Cardiac fibroblast (primary cell): ENCODE results near the gene ICE2.

Source experiments
- DNase-seq, 2 donors: peaks; one replicate each; pipeline versions ENCODE4 v3.0.0 to v3.0.0-alpha.2; 2010; ENCODE audit warnings: low read depth in 2 of 2
- H3K4me3 ChIP-seq, 2 donors: replicated peaks in 1 of 2; 1 replicate in 1 of 2; 2 replicates in 1 of 2; pipeline ENCODE4 v1.5.1; 2011; ENCODE audit warnings: low read depth in 2 of 2, low read length in 2 of 2, mild to moderate bottlenecking in 2 of 2, moderate library complexity in 1 of 2
- TF ChIP-seq, protein P1 (sequence below): IDR thresholded peaks from one replicate; pipeline ENCODE4 v1.5.1; 2011; ENCODE audit warnings: low read depth, mild to moderate bottlenecking, low read length, inconsistent platforms

Gene ICE2

DNA sequence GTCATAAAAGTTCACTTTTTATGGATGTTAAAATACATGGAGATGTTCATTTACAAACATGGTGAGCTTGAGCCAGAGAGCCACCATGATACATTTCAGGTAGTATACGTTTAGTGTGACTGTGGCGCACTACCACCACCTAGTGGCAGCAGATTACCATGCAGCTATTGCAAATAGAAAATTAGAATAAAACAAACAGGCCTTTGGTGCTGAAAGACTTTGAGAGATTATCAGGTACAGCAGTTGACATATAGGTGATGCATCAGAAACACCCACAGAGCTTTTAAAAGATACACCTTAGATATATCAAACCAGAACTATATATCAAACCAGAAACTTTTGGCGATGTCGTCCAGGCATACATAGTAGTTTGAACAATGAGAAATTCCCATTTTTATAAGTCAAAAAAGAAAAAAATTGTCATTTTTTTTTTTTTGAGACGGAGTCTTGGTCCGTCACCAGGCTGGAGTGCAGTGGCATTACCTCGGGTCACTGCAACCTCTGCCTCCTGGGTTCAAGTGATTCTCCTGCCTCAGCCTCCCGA is 42.0 kb upstream of the ICE2 start:
- DNase-seq = peak; percentile 77 to 82
- TF ChIP-seq, protein P1, sequence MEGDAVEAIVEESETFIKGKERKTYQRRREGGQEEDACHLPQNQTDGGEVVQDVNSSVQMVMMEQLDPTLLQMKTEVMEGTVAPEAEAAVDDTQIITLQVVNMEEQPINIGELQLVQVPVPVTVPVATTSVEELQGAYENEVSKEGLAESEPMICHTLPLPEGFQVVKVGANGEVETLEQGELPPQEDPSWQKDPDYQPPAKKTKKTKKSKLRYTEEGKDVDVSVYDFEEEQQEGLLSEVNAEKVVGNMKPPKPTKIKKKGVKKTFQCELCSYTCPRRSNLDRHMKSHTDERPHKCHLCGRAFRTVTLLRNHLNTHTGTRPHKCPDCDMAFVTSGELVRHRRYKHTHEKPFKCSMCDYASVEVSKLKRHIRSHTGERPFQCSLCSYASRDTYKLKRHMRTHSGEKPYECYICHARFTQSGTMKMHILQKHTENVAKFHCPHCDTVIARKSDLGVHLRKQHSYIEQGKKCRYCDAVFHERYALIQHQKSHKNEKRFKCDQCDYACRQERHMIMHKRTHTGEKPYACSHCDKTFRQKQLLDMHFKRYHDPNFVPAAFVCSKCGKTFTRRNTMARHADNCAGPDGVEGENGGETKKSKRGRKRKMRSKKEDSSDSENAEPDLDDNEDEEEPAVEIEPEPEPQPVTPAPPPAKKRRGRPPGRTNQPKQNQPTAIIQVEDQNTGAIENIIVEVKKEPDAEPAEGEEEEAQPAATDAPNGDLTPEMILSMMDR = peak; percentile 92
- no peak overlapping the region for H3K4me3 ChIP-seq

DNA sequence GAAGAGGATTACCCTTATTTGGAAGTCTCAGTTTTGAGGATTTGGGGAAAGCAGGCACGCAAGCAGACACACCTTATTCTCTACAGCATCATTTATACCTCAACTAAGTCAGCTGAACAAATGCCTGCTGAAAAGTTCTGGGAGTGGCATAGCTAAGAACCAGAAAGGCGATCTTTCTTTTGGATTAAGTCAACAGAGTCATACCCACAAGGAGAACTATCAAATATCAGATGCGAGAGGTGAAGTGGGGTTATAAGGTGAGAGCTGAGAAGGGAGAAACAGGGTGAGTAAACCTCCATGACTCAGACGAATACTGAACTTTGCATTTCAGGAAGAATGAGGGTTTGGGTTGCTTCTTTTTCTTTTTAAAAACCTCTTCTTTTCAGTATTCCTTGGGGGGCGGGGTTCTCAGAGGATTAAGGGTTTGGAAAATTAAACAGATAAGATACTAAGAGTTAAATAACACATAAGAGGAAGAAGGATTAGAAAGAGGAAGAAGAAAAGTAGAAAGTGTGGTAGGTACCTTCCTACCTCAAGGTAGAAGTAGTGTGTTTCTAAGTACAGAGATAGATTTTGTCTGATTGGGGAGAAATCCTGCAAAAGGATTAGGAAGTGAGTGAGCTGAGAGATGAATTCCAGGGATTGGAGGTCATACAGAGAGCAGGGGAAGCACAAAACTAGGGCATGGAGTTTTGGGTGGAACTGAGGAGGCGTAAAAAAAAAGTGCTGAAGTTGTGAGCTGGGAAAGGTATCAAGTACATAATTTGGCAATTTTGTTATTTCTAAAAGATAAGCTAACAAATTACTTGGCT is 41.3 kb upstream of the ICE2 start:
- peak in 1 of 2 donors; percentile 40 for DNase-seq
- H3K4me3 ChIP-seq = no peak overlapping the region

DNA sequence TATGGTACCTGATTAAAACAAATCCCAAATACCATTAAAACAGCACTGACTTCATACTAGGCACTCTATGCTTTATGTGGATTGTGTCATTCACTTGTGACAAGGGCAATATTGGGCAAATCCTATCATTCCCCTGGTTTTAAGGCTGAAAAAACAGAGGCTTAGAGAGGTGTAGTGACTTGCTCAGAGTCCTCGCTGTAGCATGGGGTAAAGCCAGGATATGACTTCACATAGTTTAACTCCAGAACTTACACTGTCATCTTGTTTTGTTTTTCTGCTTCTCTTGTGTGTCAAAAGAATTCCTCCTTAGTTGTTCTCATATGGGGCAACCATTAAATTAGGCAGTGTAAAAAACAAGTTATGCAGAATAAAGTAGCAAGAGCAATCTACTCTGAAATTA is 40.3 kb upstream of the ICE2 start:
- TF ChIP-seq, protein P1 = no peak
- no peak overlapping the region for H3K4me3 ChIP-seq
- DNase-seq = peak in 1 of 2 donors; percentile 58

More for the DNA sequence above, 41.3 kb upstream of the ICE2 start:
- TF ChIP-seq, protein P1 = no peak

DNA sequence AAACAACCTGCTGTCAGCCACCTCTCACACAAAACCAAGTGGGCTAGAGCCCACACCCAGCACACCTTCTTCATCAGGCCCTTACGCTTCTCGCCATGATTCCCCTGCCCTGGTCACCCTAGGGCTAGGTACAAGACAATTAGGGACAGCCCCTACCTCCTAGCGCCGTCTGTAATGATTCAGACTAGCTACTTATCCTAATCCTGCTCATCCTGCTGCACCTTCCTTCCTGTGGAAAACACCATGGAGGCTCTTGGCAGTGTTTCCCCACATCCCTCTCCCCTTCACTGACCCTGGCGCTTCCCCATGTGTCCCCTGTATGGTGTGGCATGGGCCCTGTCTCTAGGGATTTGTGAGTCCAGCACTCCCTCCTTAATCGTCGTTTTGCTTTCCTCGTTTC is 39.6 kb upstream of the ICE2 start:
- TF ChIP-seq, protein P1 = no peak
- no peak overlapping the region for H3K4me3 ChIP-seq
- DNase-seq = no peak

DNA sequence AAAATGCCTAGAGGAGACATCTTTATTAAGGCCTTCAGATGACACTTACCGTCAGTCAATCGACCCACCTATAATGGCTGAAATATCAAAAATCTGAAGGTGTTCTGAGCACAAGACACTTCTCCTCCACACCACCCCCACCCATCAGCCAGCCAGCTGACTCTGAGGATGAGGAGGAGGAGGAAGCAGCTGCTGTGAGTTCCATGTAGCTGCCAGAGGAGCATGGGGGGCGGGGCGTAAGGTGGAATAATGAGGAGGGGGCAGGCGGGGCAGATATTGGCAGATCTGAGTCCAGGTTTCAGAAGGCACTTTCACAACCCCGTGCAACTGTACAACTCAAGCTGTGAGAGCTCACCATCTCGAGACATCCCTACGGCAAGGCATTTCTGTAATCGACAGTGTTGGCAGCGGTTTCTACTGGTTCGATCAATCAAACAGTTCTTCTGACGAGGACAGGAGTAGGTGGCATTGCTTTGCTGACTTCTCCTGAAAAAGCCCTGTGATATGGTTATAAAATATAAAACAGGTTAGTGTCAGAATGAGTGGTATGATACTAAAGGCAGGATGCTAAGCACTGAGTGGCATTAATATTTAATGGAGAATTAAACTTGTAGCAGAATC is 35.4 kb upstream of the ICE2 start:
- DNase-seq = no peak
- TF ChIP-seq, protein P1 = no peak
- H3K4me3 ChIP-seq = no peak overlapping the region

DNA sequence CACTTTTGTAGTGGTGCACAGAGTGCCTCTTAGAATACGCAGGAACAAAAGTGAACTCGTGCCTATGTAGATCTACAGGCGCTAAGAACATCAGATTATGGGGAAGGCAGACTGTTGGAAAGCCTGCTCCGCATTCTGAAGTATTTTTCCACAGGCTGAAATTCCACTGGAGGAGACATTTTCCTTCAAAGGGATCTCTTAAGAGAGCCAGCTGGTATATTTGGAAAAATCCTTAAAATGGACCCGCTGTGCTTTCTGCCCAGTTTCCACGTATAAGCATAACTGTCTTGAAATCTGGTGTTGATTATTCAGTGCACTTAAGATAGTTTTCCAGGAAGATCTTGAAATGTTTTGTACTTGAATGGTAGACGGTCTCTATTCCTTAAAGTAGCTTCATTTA is 34.7 kb upstream of the ICE2 start:
- DNase-seq = no peak
- no peak overlapping the region for H3K4me3 ChIP-seq
- TF ChIP-seq, protein P1 = no peak
